ENCODE measurements around the gene RIMBP2. TPM values are rescaled to one million over a fixed set of nuclear protein-coding genes. Genes with fewer than 3 reads are reported as not detected.

The RIMBP2 gene
- total RNA-seq, 1 donor from 2014 or later: 0.99 TPM

DNA sequence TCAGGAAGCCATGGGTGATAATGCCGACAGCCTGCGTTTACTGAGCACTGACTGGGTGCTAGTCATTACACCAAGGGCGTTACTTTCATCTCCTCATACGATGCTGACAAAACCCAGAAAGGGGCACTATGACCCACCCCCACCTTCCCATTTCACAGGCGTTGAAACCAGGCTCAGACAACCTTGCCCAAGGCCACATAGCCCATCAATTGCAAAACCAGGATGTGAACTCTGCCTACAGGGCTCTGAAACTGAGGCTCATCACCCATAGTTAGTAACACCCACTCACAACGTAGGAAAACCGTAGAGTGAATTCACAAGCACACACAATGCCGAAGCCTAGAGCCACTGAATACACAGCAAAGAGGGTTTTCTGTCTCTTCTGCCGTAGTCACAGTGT is 119.9 kb downstream of the RIMBP2 start:
- Histone ChIP-seq H3K4me3 (no peak overlapping the region), H3K9me3 (ENCODE audit: low read depth) (no peaks in the 10 kb centered on the region), H3K4me2 (no peak overlapping the region), H4K20me1 (ENCODE audit: low read depth) (no peaks in the 10 kb centered on the region), H3F3A (ENCODE audit: low read depth) (no peaks in the 10 kb centered on the region), H3K9ac (no peak overlapping the region), H3K27ac (no peak overlapping the region), H3K79me2 (ENCODE audit: low read depth) (no peaks in the 10 kb centered on the region), H3K36me3 (no peaks in the 10 kb centered on the region), H3K4me1 (no peaks in the 10 kb centered on the region), H2AFZ (replicated peaks) (no peak overlapping the region), H3K27me3 (no peaks in the 10 kb centered on the region)
- Mint-ChIP-seq H3K4me3 (no peak overlapping the region), H3K36me3 (no peaks in the 10 kb centered on the region), H3K4me1 (peaks cover 4% of the 10 kb centered on the region), H3K9me3 (peaks cover 15% of the 10 kb centered on the region), H3K27ac (no peak overlapping the region), H3K27me3 (ENCODE audit: insufficient read depth, low read depth) (peaks cover 2% of the 10 kb centered on the region)
- TF ChIP-seq EZH2phosphoT487 (IDR thresholded peaks at IDR 0.05): no peak
- no peak for TF ChIP-seq CTCF (IDR thresholded peaks at IDR 0.05)
- no peak for TF ChIP-seq EZH2 (IDR thresholded peaks at IDR 0.05)
- no peak for DNase-seq (ENCODE audit: low spot score)

DNA sequence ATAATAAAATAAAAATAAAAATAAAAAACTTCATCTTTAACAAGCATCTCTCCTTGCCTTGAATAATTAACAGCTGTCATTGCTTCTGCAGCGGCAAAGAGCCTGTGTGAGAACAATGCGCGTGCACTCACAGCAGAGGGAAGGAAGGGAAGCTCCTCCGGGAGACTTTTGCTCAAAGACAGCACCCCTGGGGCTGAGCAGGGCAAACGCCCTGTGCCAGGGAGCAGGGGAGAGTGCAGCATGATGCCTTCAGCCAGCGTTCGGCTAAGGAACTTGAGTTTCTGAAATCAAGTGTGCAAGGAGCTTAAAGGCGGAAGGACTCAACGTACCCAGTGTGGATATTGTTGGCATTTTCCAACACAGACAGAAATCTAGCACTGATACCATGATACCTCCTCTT is 120.5 kb downstream of the RIMBP2 start:
- H3K79me2 ChIP-seq (ENCODE audit: low read depth): no peaks in the 10 kb centered on the region
- H3K36me3 ChIP-seq: no peaks in the 10 kb centered on the region
- DNase-seq (ENCODE audit: low spot score): no peak
- TF ChIP-seq CTCF (IDR thresholded peaks at IDR 0.05) (no peak), EZH2phosphoT487 (IDR thresholded peaks at IDR 0.05) (no peak), EZH2 (IDR thresholded peaks at IDR 0.05) (no peak)
- H3K27ac ChIP-seq: no peak overlapping the region
- no peak overlapping the region for H3K4me3 Mint-ChIP-seq
- no peaks in the 10 kb centered on the region for H3K4me1 ChIP-seq
- H3K4me3 ChIP-seq: no peak overlapping the region
- H3K9me3 ChIP-seq (ENCODE audit: low read depth): no peaks in the 10 kb centered on the region
- no peak overlapping the region for H3K9ac ChIP-seq
- peaks cover 2% of the 10 kb centered on the region for H3K27me3 Mint-ChIP-seq (ENCODE audit: insufficient read depth, low read depth)
- no peak overlapping the region for H3K27ac Mint-ChIP-seq
- peaks cover 15% of the 10 kb centered on the region for H3K9me3 Mint-ChIP-seq
- H3K27me3 ChIP-seq: no peaks in the 10 kb centered on the region
- H2AFZ ChIP-seq (replicated peaks): no peak overlapping the region
- no peaks in the 10 kb centered on the region for H4K20me1 ChIP-seq (ENCODE audit: low read depth)
- peaks cover 5% of the 10 kb centered on the region for H3K4me1 Mint-ChIP-seq
- H3F3A ChIP-seq (ENCODE audit: low read depth): no peaks in the 10 kb centered on the region
- H3K4me2 ChIP-seq: no peak overlapping the region
- H3K36me3 Mint-ChIP-seq: no peaks in the 10 kb centered on the region

DNA sequence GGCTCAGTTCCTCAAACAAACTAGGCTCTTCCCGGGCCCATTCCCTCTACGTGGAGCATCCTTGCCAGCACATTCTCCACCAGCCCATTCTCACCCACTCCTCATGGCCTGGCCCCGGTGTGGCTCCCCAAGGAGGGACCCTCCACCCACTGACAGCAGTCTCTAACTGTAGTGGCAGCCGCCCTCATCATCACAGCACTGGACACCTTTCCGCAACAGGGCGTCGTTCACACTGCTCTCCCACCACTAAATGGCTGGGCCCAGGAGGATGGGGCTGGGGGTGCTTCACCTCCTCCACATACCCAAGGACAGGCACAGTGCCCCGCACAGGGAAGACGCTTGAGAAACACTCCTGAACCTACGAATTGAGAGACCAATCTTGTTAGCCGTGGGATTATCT is 123.0 kb downstream of the RIMBP2 start:
- Histone ChIP-seq H3K79me2 (ENCODE audit: low read depth) (no peaks in the 10 kb centered on the region), H3K27me3 (no peaks in the 10 kb centered on the region), H3K9me3 (ENCODE audit: low read depth) (no peaks in the 10 kb centered on the region), H4K20me1 (ENCODE audit: low read depth) (no peaks in the 10 kb centered on the region), H3F3A (ENCODE audit: low read depth) (no peaks in the 10 kb centered on the region), H3K4me2 (no peak overlapping the region), H3K27ac (no peak overlapping the region), H3K4me3 (no peak overlapping the region), H3K4me1 (no peaks in the 10 kb centered on the region), H3K36me3 (no peaks in the 10 kb centered on the region), H3K9ac (no peak overlapping the region), H2AFZ (replicated peaks) (no peak overlapping the region)
- Mint-ChIP-seq H3K27me3 (ENCODE audit: insufficient read depth, low read depth) (peaks cover 2% of the 10 kb centered on the region), H3K9me3 (peaks cover 13% of the 10 kb centered on the region), H3K4me1 (peaks cover 27% of the 10 kb centered on the region), H3K27ac (no peak overlapping the region), H3K4me3 (no peak overlapping the region), H3K36me3 (peaks cover 1% of the 10 kb centered on the region)
- no peak for TF ChIP-seq EZH2phosphoT487 (IDR thresholded peaks at IDR 0.05)
- no peak for DNase-seq (ENCODE audit: low spot score)

GRCh38 chr12:130592641-130593040 is 123.5 kb downstream of the RIMBP2 start:
- H3K79me2 ChIP-seq (ENCODE audit: low read depth): no peaks in the 10 kb centered on the region
- H3K27ac ChIP-seq: no peak overlapping the region
- peaks cover 2% of the 10 kb centered on the region for H3K27me3 Mint-ChIP-seq (ENCODE audit: insufficient read depth, low read depth)
- no peaks in the 10 kb centered on the region for H3K27me3 ChIP-seq
- no peaks in the 10 kb centered on the region for H3K36me3 ChIP-seq
- TF ChIP-seq CTCF (IDR thresholded peaks at IDR 0.05) (no peak), EZH2 (IDR thresholded peaks at IDR 0.05) (no peak), EZH2phosphoT487 (IDR thresholded peaks at IDR 0.05) (no peak)
- no peak overlapping the region for H3K4me3 Mint-ChIP-seq
- peaks cover 11% of the 10 kb centered on the region for H3K9me3 Mint-ChIP-seq
- H4K20me1 ChIP-seq (ENCODE audit: low read depth): no peaks in the 10 kb centered on the region
- no peak overlapping the region for H3K9ac ChIP-seq
- no peak overlapping the region for H3K27ac Mint-ChIP-seq
- no peaks in the 10 kb centered on the region for H3K4me1 ChIP-seq
- H3F3A ChIP-seq (ENCODE audit: low read depth): no peaks in the 10 kb centered on the region
- H2AFZ ChIP-seq (replicated peaks): no peak overlapping the region
- H3K36me3 Mint-ChIP-seq: peaks cover 1% of the 10 kb centered on the region
- DNase-seq (ENCODE audit: low spot score): no peak
- H3K9me3 ChIP-seq (ENCODE audit: low read depth): no peaks in the 10 kb centered on the region
- no peak overlapping the region for H3K4me2 ChIP-seq
- H3K4me3 ChIP-seq: no peak overlapping the region
- H3K4me1 Mint-ChIP-seq: peaks cover 28% of the 10 kb centered on the region
